Choroid plexus epithelial cell (primary cell): ENCODE results near the gene SLX4IP.

Experiments used
- DNase-seq: peaks from one replicate; pipeline ENCODE4 v3.0.0-alpha.2; 2010; ENCODE audit warnings: low read depth
- H3K4me3 ChIP-seq: 2 replicates; pipeline ENCODE4 v1.5.1; 2011; ENCODE audit warnings: low read depth, mild to moderate bottlenecking, control low read depth, low read length, moderate library complexity
- TF ChIP-seq, protein P1 (sequence below): conservative IDR thresholded peaks from 2 replicates; pipeline ENCODE4 v1.5.1; 2011; ENCODE audit warnings: low read depth, mild to moderate bottlenecking, control low read depth, inconsistent platforms, low read length, moderate library complexity

SLX4IP gene

DNA sequence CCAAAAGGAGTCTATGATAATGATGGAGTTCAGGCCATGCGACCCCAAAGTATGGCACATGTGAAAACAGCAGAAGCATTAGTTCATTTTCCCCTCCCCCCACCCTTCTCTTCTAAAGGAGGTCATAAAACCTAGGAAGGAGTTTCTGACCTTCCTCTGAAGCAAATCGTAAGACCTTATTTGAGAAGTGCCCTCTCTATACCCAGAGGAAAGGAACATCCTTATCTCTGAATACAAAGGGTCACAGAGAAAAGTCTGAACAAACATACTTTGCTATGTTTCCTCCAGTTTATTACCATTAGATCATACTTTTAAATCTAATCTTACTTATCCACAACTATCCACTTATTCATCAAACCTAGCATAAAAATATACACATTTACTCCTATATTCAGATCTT, 48.6 kb downstream of the SLX4IP start:
- no peak overlapping the region for H3K4me3 ChIP-seq
- TF ChIP-seq, protein P1, sequence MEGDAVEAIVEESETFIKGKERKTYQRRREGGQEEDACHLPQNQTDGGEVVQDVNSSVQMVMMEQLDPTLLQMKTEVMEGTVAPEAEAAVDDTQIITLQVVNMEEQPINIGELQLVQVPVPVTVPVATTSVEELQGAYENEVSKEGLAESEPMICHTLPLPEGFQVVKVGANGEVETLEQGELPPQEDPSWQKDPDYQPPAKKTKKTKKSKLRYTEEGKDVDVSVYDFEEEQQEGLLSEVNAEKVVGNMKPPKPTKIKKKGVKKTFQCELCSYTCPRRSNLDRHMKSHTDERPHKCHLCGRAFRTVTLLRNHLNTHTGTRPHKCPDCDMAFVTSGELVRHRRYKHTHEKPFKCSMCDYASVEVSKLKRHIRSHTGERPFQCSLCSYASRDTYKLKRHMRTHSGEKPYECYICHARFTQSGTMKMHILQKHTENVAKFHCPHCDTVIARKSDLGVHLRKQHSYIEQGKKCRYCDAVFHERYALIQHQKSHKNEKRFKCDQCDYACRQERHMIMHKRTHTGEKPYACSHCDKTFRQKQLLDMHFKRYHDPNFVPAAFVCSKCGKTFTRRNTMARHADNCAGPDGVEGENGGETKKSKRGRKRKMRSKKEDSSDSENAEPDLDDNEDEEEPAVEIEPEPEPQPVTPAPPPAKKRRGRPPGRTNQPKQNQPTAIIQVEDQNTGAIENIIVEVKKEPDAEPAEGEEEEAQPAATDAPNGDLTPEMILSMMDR, result no peak
- DNase-seq, result no peak

DNA sequence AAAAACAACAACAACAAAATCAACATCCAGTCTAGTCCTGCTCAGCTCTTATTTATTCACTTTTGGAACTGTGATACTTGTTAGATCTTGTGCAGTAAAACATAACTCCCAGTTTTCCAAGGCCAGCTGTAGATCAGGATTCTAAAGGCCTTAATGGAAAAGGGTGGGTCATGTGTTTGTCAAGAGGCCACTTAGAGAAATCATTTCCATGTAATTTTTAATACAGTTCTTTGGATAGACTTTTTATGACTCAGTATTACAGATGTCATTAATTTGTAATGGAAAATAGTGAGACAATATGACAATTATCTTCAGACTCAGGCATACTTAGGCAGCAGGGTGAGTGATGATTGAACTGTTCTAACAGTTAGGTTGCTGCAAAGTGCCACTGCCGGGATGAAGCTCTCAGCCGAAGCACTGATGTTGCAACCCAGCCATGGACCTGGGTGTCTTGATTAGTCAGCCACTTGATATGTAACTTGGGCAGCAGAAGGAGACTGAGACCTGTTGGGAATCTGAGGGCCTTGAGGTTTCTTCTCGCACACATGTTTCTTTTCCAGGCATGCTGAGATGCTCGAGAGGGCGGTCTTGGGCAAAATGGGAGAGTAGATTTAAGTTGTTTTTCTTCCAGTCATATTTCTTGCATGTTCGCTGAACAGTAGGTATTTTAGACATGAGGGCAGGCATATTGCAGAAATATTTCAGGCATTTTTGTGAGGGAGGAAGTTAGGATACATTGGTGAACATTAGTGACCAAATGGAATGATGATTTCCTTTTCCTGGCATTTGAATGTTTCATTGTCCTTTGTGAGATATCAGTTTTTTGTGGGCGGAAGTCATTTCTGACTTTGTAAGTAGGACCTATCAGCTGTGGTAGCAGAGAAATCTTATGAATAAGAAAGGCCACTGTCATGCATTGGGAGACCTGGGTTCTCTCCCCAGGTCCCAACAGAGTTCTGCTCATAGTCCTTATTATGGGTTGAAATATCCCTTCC, 52.3 kb downstream of the SLX4IP start:
- H3K4me3 ChIP-seq, result no peak overlapping the region
- TF ChIP-seq, protein P1, result no peak
- peak; percentile 66 for DNase-seq

DNA sequence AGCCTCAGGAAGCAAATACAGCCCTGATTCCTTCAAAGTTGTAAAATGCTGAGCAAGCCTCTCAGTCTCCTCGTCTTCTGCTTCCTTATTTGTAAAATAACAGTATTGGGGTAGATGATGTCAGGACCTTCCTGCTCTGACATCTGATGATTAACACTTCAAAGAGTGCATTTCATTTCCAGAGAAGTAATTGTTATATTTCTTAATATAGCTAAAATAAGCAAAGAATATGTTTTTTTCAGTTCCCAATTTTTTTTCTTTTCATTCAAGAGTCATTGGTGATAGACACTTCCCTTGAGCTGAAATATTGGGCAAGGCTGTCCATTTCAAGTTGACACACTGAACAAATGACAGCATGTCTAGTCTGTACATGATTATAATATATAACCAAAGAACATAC, 53.4 kb downstream of the SLX4IP start:
- DNase-seq, result no peak
- no peak overlapping the region for H3K4me3 ChIP-seq
- TF ChIP-seq, protein P1, result no peak

DNA sequence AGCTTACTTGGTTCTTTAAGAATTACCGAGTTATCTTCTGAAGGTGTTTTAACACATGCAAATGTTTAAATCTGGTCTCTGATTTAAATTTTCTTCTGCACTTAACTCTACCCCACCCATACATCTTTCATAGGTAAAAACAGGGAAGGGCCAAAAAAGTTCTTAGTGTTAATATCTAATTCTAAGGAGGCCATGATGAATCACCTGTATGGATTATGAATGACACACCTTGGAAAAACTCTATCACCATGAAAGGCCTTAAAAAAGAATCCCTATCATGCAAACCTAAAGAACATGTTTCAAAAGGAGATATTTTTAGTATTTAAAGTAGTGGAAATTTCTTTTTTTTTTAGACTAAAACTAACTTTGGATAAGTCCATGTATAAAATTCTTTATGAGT, 54.7 kb downstream of the SLX4IP start:
- no peak overlapping the region for H3K4me3 ChIP-seq
- no peak for DNase-seq
- TF ChIP-seq, protein P1, result no peak

DNA sequence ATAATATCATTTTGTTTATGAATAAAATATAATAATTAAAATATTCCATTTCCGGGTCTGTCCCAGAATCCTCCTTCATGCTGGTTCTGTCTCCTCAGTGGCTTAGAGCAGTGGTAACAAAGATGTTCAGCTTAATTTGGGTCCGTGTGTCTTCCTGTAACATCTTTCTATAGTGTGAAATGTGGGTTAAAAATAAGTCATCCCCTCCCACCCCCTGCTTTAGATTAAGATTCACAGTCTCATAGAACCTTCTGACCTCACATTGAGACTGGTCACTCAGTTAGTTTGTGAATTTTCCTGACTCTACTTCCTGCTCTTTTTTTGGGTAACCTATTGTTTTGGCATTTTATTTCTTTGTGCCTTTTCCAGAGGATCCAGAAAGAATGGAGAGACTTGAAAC, 55.2 kb downstream of the SLX4IP start:
- H3K4me3 ChIP-seq, result no peak overlapping the region
- TF ChIP-seq, protein P1, result no peak
- DNase-seq, result no peak

DNA sequence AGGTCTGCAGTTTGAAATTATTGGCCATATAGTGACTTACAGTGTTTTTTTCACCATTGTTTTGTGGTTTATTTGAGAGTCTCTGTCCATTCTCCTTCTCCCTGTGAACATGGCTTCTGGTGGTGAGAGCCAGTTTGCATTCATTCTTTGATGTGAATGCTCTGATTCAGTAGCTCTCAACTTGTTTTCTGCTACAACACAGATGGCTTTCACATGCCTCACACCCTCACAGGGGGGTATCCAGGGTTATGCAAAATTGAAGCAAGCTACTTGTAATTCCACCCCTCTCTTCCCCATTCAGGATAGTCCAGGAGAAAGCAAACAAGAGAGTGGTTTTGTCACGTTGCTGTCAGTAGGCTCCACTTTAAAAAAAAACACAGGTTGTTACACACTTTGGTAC, 55.6 kb downstream of the SLX4IP start:
- TF ChIP-seq, protein P1, result no peak
- peak; percentile 58 for DNase-seq
- H3K4me3 ChIP-seq, result no peak overlapping the region

DNA sequence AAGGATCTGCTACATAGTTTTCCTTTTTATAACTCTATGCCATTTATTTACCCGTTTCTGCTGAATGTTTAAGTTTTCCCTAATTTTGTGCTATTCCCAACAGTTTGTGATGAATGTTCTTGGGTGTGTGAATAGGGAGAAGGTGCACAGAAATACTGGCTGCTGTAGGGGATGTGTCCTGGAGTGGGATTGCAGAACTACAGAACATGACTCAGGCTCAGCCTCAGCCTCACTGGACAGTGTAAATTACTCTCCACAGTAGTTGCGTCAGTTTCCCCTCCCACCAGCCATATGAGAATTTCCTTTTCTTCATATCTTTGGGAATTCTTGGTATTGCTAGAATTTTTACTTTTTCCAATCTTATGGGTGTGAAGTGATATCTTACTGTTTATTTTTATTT, 57.0 kb downstream of the SLX4IP start:
- TF ChIP-seq, protein P1, result no peak

More for the DNA sequence above, 57.0 kb downstream of the SLX4IP start:
- H3K4me3 ChIP-seq, result no peak overlapping the region
- DNase-seq, result peak; percentile 88
